GM21825 (cell line): Measurements from ENCODE around the gene WFIKKN2.
"Not testable (repeated sequence)": the region's sequence is repeated elsewhere in the genome, so short reads cannot be mapped to it uniquely, and the experiment has no call there.

Experiments
- ATAC-seq: cut with Tn5 transposase; IDR thresholded peaks from one replicate; pipeline ENCODE4 v1.9.1; 2021; ENCODE audit warnings: mild to moderate bottlenecking, moderate library complexity; ENCODE audit not compliant: unreplicated experiment

WFIKKN2 gene, protein sequence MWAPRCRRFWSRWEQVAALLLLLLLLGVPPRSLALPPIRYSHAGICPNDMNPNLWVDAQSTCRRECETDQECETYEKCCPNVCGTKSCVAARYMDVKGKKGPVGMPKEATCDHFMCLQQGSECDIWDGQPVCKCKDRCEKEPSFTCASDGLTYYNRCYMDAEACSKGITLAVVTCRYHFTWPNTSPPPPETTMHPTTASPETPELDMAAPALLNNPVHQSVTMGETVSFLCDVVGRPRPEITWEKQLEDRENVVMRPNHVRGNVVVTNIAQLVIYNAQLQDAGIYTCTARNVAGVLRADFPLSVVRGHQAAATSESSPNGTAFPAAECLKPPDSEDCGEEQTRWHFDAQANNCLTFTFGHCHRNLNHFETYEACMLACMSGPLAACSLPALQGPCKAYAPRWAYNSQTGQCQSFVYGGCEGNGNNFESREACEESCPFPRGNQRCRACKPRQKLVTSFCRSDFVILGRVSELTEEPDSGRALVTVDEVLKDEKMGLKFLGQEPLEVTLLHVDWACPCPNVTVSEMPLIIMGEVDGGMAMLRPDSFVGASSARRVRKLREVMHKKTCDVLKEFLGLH

DNA sequence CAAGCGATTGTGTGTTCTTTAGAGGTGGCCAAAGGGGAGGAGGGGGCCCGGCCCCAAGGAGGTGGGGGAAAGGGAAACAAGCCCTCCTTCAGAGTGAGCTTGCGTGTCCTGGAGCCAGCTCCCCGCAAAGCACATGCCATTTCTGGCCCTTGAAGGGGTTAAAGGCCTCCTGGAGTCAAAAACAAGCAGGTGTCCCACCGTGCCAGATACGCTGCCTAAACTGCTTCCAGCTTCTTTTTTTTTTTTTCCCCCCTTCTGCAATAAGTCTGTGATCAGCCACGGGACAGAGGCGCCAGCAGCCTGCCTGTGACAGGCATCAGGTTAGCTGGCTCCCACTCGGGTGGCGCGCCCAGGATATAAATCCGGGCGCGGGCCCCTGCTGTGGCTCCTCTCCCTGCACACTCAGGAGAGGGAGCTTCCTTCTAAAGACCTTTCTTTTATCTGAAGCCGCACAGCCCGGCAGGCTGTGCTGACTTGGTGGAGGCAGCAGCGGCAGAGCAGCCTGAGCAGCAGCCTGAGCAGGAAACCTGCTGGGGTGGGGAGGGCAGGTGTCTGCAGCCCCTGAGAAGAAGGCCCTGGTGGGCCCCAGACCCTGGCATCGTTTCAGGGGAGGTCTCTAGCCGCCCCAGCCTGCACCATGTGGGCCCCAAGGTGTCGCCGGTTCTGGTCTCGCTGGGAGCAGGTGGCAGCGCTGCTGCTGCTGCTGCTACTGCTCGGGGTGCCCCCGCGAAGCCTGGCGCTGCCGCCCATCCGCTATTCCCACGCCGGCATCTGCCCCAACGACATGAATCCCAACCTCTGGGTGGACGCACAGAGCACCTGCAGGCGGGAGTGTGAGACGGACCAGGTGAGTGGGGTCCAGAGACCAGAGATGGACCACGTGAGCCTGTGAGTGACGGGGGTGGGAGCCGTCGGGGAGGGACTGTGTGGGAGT is at the start of gene WFIKKN2:
Gene WFIKKN2, plus strand, starts transcription at position 286 of the 934 bp plus-strand sequence. Its CDS starts 352 bp downstream, at position 638.
- no peak for ATAC-seq

DNA sequence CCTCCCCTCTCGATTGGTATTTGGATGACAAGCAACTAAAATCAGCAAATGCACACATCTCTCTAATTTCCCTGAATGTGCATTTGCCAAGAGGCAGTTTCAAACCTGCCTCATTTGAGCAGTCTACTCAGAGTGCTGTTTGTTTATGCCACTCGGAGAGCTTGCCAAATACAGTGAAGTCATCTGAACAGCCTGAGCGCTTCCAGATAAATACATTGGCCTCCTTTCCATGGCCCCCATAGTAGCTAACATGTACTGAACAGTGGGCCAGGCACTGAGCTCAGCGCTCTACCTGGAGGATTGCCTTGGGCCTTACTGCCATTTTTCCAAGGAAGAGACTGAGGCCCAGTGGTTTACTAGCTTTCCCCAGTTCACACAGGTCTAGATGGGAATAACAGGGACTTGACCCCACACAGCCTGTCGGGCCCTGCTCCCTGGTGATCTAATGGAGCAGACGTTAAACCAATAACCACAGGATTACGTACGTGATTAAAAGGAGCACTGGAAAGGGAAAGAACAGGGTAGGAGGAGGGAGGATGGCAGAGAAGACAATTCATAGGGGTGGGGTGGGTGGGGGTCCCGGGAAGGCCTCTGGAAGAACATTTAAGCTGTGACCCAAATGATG is 49.3 kb upstream of the WFIKKN2 start:
- no peak for ATAC-seq

DNA sequence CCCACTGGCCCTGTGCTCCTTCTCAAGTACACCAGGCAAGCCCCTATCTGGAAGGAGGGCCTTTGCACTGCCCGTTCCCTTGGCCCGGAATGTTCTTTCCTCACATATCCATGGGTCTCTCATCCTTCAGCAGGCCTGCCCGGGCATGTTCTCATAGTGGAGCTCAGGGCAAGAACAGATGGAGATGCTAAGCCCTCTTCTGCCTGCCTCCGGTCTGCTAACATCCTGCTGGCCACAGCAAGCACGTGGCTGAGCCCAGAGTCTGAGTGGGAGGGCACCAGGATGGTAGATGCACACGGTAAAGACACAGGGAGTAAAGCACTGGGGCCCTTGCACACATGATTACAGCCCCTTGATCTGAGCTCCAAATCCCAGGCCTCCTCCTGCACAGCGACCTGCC is 48.3 kb upstream of the WFIKKN2 start:
- ATAC-seq: no peak

DNA sequence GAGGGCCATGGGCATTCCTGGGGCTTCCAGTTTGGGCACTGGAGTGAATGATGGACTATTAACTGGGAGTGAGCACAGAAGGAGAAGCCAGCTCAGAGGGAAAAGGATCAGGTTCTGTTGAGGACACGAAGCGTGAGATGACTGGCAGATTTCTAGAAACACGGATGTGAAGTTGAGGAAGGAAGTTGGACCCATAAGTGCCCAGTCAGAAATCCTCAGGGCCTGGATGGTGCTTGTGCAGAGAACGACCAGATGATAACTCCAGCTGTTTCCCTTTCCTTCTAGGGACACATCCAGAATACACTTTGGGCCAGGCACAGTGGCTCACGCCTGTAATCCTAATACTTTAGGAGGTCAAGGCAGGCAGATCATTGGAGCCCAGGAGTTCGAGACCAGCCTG is 44.8 kb upstream of the WFIKKN2 start:
- no peak for ATAC-seq

DNA sequence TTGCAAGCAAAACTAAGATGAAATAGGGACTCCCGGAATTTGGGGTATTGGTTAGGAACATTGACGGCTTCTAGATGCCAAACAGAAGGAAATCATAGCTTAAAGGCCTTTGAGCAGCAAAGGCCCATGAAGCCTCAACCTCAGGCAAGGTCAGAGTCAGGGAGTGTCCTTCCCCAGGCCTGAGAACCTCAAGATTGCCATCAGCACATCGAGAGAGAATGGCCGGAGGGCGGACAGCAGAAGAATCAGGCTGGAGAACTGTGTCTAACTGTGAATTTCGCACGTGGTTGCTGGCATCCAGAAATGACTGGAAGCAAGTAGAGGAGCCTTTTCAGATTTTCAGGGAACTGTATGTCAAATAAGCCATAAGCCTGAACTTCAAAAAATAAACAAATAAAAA is 43.3 kb upstream of the WFIKKN2 start:
- no peak for ATAC-seq

DNA sequence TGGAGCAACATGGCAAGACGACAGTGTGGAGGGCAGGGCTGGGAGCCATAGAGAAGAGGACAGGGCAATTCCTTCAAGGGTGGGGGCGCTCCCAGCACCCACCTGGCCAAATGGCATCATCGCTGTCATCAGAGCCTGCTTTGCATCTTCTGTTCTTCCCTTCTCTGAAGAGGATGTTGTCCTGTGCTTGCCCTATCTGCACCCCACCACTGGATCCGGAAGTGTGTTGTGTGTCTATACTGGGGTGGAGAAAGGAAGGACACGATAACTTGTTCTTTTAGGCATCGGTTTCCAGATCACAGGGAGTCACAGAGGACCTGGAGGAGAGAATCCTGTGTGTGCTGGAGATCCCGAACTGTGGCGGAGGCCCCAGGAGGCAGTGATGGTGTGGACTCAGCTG is 42.4 kb upstream of the WFIKKN2 start:
- ATAC-seq: no peak

DNA sequence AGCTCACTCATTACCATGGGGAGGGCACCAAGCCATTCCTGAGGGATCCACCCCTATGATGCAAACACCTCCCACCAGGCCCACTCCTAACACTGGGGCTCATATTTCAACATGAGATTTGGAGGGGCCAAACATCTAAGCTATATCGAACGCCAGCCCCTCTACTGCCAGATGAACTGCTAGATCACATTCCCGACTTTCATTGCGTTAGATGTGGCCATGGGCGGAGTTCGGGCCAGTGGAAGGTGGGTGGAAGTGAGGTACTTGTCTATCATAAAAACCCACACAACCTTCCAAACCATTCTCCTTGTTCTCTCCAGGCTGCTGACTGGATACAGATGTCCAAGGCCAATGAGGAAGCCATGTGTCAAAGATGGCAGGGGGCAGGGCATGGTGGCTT is 41.0 kb upstream of the WFIKKN2 start:
- no peak for ATAC-seq

DNA sequence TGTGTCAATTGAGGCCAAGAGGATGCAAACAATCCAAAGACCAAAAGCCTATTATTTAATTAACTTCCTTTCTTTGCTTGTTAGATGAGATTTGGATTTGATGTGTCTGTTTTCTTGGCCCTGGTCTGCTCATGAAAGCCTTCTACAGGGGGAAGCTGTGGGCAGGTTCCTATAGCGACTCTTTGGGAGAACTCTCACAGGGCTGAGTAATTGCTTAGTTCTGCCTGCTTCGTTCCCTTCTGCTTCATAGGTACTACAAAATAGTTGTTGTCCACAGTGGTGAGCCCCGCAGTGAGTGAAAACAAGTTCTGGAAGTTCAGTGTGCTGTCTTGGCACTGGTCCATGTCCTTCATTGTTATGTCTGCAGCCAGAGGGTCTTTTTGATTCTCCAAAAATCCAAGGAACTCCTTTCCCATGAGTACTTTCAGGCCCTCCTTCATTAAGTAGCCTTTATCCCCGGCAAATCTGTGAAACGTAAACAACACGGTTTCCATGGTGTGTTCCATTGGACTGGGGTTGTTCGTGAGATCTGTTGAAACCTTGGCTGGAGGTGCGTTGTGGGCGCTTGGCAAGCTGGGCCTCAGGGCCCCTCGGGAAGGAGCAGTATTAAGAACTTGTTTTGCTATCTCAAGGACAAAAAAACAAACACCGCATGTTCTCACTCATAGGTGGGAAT is 38.1 kb upstream of the WFIKKN2 start:
- no peak for ATAC-seq

DNA sequence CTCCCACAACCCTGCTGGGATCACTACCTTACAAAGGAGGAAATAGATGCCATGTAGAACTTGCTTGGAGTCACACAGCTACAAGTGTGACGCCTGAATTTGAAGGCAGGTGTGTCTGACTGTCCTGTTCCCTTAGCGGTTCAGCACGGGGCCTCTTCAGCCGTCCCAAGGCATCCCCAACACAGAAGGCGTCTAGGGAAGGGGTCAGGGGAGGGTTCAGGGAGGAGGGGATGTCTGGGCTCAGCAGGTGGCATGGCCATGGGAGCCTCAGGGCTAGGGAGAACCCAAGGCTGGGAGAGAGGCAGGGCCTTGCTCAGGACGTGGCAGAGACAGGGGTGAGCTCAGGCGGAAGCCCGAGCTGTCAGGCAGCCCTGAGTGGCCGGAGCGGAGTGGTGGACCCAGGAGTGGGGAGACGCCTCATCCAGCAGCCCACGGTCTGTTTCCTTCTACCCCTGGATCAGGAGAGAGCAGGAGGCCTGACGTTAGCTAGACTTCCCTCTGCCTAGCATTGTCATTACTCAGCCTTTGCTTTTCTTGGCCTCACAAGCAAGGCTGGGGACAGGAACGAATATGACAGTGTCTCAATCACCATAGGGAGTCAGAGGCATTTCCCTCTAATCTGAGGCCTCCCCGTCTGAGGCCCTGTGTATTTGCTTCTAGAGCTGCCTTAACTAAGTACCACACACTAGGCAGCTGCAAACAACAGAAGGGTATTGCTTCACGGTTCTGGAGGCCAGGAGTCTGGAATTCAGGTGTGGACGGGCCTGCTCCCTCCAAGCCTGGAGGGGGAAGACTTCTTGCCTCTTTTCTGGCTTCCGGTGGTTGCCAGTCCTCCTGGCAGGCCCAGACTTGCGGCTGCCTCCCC is 36.7 kb upstream of the WFIKKN2 start:
- no peak for ATAC-seq

DNA sequence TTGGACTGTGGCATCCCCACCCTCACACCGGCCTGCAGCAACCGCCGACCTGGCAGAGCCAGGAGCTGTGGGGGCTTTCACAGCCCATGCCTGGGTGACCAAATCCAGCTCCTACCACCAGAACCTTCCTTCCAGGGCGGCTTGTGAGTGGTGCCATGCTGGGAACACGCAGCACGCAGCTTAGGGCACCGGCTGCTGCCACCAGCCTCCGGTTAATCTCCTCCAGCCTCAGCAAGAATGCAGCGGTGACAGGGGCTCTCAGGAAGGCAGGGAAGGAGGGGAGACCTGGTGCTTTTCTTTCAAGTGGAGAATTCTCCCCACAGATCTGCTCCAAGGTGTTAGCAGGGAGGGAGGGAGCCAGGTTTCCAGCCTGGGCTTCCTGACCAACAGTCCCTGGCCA is 35.8 kb upstream of the WFIKKN2 start:
- no peak for ATAC-seq

DNA sequence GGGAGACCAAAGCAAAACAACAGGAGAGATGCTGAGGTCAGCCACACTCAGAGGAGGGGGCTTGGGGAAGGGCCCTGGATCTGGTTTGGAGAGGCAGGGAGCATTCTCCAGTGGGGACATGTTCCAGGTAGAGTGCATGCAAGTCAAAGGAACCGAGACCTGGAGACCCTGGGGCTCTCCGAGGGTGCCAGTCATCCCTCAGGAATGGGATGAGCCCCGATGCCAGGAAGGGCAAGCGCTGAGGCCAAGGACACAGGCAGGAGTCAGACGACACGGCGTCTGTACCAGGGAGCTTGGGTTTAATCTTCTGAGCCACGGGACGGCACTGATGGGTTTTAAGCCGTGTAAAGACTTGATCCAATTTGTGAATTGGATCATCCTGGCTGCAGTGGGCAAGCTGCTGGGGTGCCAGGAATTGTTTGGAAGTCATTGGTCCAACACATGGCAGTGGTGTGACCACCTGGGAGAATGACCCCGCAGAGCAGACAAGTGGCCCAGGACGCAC is 35.1 kb upstream of the WFIKKN2 start:
- ATAC-seq: no peak

DNA sequence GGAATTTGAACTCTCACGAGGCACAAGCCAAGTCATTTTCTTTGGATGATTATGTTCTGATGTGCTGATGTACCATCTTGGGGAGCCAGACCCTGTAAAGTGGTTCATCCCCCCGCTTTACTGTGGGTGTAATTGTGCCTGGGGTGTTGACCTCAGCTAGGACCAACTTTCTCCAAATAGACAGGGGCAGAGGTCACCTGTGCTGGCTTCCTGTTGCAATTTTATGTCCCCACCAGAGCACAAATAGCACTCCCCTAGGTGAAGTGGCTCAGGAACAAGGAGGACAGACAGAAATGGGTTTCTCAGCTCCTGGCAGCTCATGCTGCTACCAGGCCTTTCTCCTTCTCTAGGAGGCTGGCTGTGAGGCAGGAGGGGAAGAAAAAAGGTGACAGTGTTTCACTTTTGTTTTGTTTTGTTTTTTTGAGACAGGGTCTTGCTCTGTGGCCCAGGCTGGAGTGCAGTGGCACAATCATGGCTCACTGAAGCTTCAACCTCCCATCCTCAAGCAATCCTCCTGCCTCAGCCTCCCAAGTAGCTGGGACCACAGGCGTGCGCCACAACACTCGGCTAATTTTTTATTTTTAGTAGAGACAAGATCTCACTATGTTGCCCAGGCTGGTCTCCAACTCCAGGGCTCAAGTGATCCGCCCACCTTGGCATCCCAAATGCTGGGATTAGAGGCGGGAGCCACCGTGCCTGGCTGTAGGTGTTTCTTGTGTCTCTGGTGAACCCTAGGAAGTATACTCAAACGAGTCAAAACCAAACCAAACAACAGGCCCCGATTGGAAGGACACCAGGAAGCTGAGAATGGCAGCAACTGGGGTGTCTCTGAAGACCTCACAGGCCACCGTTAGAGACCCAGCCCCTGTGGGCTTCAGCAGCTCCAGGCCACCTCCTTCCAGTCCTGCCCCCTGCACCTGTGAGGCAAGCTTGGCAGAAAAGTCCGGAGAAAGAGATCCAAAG is 32.5 kb upstream of the WFIKKN2 start:
- no peak for ATAC-seq

DNA sequence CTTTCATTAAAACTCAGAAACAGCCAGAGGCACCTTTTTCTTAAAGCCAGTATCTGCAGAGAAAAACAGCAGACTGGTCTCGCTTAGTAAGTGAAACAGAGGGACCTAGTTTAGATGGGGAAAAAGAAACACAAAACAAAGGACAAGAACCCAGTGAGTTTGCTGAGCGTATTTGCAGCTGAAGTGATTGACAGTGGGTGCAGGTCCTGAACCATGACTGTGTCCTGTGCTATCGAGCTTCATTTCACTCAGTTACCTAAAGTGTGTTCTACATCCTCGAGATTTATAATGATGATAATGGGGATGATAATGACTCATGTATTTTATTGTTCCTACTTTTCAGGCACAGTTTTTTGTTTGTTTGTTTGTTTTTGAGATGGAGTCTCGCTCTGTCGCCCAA is 31.7 kb upstream of the WFIKKN2 start:
- ATAC-seq: no peak

DNA sequence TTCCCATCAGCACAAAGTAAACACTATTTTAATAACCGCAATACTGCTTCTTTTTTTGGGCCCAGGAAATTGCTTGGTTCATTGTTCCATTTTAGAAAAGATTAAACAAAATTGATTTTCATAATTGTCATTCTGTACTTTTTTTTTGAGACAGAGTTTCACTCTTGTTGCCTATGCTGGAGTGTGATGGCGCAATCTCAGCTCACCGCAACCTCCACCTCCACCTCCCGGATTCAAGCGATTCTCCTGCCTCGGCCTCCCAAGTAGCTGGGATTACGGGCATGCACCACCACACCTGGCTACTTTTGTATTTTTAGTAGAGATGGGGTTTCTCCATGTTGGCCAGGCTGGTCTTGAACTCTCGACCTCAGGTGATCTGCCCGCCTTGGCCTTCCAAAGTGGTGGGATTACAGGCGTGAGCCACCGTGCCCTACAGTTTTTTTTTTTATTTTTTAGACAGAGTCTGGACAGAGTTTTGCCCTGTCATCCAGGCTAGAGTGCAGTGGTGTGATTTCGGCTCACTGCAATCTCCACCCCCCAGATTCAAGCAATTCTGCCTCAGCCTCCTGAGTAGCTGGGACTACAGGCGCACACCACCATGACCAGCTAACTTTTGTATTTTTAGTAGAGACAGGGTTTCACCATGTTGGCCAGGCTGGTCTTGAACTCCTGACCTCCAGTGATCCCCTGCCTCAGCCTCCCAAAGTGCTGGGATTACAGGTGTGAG is 30.5 kb upstream of the WFIKKN2 start:
- ATAC-seq: not testable (repeated sequence)

DNA sequence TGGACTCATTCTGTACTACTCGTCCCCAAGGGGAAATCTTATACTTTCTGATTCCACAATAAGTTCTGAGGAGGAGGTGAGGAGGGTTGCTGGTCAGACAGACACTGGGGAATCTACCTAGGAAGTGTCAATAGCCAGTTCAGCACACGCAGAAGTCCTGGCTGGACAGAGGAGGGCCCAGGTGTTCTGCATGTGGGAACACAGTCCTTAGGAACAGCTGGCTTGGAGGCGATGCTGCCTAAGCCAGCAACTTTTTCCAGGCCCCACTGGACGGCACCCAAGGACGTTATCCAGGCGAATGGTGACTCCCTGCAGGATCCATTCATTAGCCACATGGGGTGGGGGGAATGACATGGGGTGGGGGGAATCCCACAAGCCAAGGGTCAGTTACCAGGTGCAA is 29.9 kb upstream of the WFIKKN2 start:
- ATAC-seq: no peak

DNA sequence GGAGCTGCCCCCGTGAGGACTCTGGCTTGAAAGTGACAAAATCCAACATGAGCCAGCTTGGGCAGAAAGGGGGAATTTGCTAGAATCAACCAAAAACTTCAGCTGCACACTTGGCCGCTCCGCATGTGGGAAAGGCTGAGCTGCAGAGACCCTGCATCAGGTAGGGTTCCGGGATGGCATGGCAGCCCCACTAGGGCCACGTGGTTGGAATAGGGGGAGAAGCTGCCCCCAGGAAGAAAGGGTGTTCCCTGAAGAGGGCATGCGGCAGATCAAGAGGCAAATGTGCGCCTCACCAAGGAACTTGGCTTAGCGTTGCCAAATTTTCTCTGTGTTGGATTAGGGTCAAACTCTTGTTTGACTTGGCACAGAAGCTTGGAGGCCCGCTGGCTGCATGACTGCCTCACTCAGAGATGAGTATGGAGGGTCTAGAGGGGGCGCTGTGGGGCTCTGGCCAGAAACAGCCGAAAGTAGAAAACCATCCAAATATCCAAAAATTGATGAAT is 29.2 kb upstream of the WFIKKN2 start:
- ATAC-seq: no peak

DNA sequence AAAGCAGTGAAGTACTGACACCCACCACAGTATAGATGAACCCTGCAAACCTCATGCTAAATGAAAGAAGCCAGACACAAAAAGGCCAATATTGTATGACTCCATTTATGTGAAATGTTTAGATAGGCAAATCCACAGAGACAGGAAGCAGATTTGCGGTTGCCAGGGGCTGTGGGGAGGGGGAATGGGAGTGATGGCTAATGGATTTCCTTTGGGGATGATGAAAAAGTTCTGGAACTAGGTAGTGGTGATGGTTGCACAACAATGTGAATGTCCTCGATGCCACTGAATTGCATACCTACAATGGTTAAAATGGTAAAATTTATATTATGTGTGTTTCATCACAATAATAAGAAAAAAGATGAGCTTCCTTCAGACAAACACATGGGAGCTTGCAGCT is 28.4 kb upstream of the WFIKKN2 start:
- ATAC-seq: no peak
